Smooth muscle cell (in vitro differentiated cells): Measurements from ENCODE around the gene TRIM42. TPM values are rescaled to one million over a fixed set of nuclear protein-coding genes. Genes with fewer than 3 reads are reported as not detected.

Source experiments
- DNase-seq: peaks from one replicate; lab custom pipeline; 2025; ENCODE audit not compliant: unreplicated experiment; lab: John Stamatoyannopoulos, UW
- H2AFZ ChIP-seq: fragments of 200-600 bp; sonication (generic); 2 replicates; pipeline ENCODE4 v1.6.0; 2016; ENCODE audit warnings: antibody characterized with exemption, low read depth, mild to moderate bottlenecking
- H3F3A ChIP-seq: fragments of 200-600 bp; sonication (generic); 2 replicates; pipeline ENCODE4 v1.6.0; 2017; ENCODE audit warnings: antibody characterized with exemption, low read depth
- H3K27ac ChIP-seq: fragments of 200-600 bp; sonication (generic); 2 replicates; pipeline ENCODE4 v1.5.1; 2016; ENCODE audit warnings: low read depth, mild to moderate bottlenecking
- H3K27me3 ChIP-seq: fragments of 200-600 bp; sonication (generic); 2 replicates; pipeline ENCODE4 v1.6.1; 2016; ENCODE audit warnings: low read depth, mild to moderate bottlenecking
- H3K36me3 ChIP-seq: fragments of 200-600 bp; sonication (generic); 2 replicates; pipeline ENCODE4 v1.5.1; 2016; ENCODE audit warnings: low read depth
- H3K4me1 ChIP-seq: fragments of 200-600 bp; sonication (generic); 2 replicates; pipeline ENCODE4 v1.5.1; 2016; ENCODE audit warnings: low read depth
- H3K4me2 ChIP-seq: fragments of 200-600 bp; sonication (generic); 2 replicates; pipeline ENCODE4 v1.6.0; 2016; ENCODE audit warnings: mild to moderate bottlenecking
- H3K4me3 ChIP-seq: fragments of 200-600 bp; sonication (generic); 2 replicates; pipeline ENCODE4 v1.5.1; 2016; ENCODE audit warnings: mild to moderate bottlenecking
- H3K79me2 ChIP-seq: fragments of 200-600 bp; sonication (generic); 2 replicates; pipeline ENCODE4 v1.6.0; 2016; ENCODE audit warnings: low read depth, mild to moderate bottlenecking
- H3K9ac ChIP-seq: fragments of 200-600 bp; sonication (generic); 2 replicates; pipeline ENCODE4 v1.6.0; 2016; ENCODE audit warnings: low read depth
- H3K9me3 ChIP-seq: fragments of 200-600 bp; sonication (generic); replicated peaks from 2 replicates; pipeline ENCODE4 v1.5.1; 2016; ENCODE audit warnings: low read depth
- H4K20me1 ChIP-seq: fragments of 200-600 bp; sonication (generic); 2 replicates; pipeline ENCODE4 v1.6.0; 2016; ENCODE audit warnings: low read depth
- WGBS: methylation state at CpG from one replicate; pipeline ENCODE4 v1.1.7; 2016; ENCODE audit warnings: low lambda C conversion rate; 5-methylcytosine and 5-hydroxymethylcytosine counted together
- polyA plus RNA-seq: library from polyadenylated mRNA; unstranded; fragments of >200 nt; fragmentation: Nextera tagmentation; extraction: Ambion mirVana; gene quantifications from 2 replicates; pipeline ENCODE4 v1.2.1, GENCODE V29; 2016
- total RNA-seq: library from RNA; depleted of rRNA; stranded (reverse); fragments of >200 nt; gene quantifications from 2 replicates; pipeline ENCODE4 v1.2.3, GENCODE V29; 2014
- TF ChIP-seq, protein P1 (sequence below): fragments of 200-600 bp; sonication (generic); IDR thresholded peaks from 2 replicates; pipeline ENCODE4 v1.5.1; 2017; ENCODE audit warnings: borderline replicate concordance, mild to moderate bottlenecking, antibody characterized with exemption; ENCODE audit not compliant: insufficient read depth, poor library complexity, severe bottlenecking

TRIM42 gene
- total and polyA plus RNA-seq, 2 experiments from 2014 or later, result not detected

DNA sequence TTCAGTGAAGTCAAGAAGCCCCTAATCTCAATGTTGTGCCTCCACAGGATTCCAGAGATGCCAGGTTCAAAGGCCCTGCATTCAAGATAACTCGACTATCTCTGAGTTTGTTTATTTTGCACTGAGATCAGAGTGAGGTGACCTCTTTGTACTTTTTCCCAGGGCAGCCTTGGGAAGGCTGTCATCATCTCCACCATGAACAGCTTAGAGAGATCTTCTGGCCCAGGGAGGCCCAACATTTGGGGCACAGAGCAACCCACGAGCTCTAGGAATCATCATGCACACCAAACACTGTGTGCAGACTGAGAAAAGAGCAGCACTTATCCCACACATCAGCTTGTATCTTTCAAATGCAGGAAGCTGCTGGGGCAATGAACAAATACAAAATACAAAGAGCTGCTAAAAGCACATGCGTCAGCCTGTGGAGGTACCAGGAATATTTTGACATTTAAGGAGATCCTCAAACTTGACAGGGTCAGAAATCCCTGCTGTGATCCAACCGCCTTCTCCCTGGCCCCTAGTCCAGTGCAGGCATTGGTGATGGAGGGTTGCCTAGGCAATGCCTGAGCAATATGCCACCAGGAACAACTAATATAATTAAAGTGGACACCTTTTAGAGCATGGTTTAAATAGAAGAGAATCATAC, 33.6 kb downstream of the TRIM42 start:
- Histone ChIP-seq H3K27me3 (no peaks in the 10 kb centered on the region), H3K9me3 (no peaks in the 10 kb centered on the region), H3K9ac (no peak overlapping the region), H2AFZ (no peak overlapping the region), H3K4me1 (no peaks in the 10 kb centered on the region), H3K27ac (no peak overlapping the region), H3K4me2 (no peak overlapping the region), H3F3A (no peaks in the 10 kb centered on the region), H3K79me2 (no peaks in the 10 kb centered on the region), H3K4me3 (no peak overlapping the region), H3K36me3 (no peaks in the 10 kb centered on the region), H4K20me1 (no peaks in the 10 kb centered on the region)
- DNase-seq, result no peak
- TF ChIP-seq, protein P1, sequence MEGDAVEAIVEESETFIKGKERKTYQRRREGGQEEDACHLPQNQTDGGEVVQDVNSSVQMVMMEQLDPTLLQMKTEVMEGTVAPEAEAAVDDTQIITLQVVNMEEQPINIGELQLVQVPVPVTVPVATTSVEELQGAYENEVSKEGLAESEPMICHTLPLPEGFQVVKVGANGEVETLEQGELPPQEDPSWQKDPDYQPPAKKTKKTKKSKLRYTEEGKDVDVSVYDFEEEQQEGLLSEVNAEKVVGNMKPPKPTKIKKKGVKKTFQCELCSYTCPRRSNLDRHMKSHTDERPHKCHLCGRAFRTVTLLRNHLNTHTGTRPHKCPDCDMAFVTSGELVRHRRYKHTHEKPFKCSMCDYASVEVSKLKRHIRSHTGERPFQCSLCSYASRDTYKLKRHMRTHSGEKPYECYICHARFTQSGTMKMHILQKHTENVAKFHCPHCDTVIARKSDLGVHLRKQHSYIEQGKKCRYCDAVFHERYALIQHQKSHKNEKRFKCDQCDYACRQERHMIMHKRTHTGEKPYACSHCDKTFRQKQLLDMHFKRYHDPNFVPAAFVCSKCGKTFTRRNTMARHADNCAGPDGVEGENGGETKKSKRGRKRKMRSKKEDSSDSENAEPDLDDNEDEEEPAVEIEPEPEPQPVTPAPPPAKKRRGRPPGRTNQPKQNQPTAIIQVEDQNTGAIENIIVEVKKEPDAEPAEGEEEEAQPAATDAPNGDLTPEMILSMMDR, result no peak
- 50% methylated on average over 4 of the region's 4 CpGs for WGBS

DNA sequence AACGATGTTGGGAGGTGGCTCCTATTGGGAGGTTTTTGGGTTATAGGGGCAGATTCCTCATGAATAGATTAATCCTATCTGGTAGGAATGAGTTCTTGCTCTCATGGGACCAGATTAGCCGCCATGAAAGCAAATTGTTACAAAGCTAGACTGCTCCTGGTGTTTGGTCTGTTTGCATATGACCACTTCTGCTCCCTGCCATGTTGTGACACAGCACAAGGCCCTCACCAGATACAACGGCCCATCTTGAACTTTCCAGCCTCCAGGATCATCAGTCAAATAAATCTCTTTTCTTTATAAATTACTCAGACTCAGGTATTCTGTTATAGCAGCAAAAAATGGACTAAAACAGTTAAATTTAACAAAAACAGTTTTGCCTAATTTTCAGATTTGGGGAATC, 34.4 kb downstream of the TRIM42 start:
- Histone ChIP-seq H3K27me3 (no peaks in the 10 kb centered on the region), H3F3A (no peaks in the 10 kb centered on the region)
- WGBS, result 86% methylated on average over 3 of the region's 3 CpGs

DNA sequence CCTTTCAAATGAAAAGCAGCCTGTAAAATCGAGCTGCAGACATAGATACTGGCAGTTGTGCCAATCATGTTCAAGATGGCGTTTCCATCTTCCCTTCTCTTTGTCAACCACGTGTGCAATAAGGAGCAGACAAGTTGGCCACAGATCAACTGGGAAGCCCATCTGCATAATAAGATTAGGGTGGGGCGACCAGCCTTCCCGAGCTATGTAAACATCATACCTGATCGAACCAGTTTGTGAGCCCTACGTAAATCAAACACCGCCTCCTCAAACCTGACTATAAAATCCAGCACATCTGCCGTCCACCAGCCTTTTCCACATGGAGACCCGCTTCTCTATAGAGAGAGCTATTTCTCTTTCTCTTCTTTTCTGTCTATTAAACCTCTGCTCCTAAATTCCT, 37.2 kb downstream of the TRIM42 start:
- no peaks in the 10 kb centered on the region for H3K27me3 ChIP-seq
- no peak for DNase-seq
- H3K4me2 ChIP-seq, result no peak overlapping the region
- H3K9me3 ChIP-seq, result no peaks in the 10 kb centered on the region
- TF ChIP-seq, protein P1, result no peak
- H3F3A ChIP-seq, result no peaks in the 10 kb centered on the region
- H3K4me1 ChIP-seq, result no peaks in the 10 kb centered on the region
- no peaks in the 10 kb centered on the region for H3K36me3 ChIP-seq
- no peak overlapping the region for H2AFZ ChIP-seq
- no peaks in the 10 kb centered on the region for H4K20me1 ChIP-seq
- H3K79me2 ChIP-seq, result no peaks in the 10 kb centered on the region
- H3K27ac ChIP-seq, result no peak overlapping the region
- no peak overlapping the region for H3K4me3 ChIP-seq
- no peak overlapping the region for H3K9ac ChIP-seq
- 92% methylated on average over 10 of the region's 10 CpGs for WGBS

More for the DNA sequence above, 34.4 kb downstream of the TRIM42 start:
- H3K27ac ChIP-seq, result no peak overlapping the region
- no peak overlapping the region for H3K4me3 ChIP-seq
- no peaks in the 10 kb centered on the region for H3K4me1 ChIP-seq
- H3K4me2 ChIP-seq, result no peak overlapping the region
- no peaks in the 10 kb centered on the region for H3K9me3 ChIP-seq
- no peak overlapping the region for H2AFZ ChIP-seq
- no peaks in the 10 kb centered on the region for H3K36me3 ChIP-seq
- TF ChIP-seq, protein P1, result no peak
- H4K20me1 ChIP-seq, result no peaks in the 10 kb centered on the region
- no peak overlapping the region for H3K9ac ChIP-seq
- DNase-seq, result no peak
- H3K79me2 ChIP-seq, result no peaks in the 10 kb centered on the region

DNA sequence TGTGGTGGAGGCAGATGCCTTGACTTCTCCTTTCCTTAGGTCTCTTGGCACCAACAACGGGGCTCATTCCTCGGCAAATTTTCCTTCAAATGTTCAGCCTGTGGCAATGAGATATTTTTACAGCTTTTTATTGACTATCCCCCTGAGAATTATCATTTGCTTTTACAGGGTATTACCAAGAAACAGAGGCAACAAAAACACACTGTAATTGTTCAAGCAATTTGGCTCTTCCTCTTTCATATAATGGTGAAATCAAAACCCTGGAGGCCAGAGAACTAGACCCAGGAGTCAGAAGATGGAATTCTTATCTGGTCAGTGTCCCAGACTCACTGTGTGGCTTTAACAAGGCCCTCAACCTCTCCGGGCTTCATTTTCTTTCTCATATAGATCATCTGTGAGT, 40.1 kb downstream of the TRIM42 start:
- no peaks in the 10 kb centered on the region for H3F3A ChIP-seq
- TF ChIP-seq, protein P1, result no peak
- H3K9ac ChIP-seq, result no peak overlapping the region
- no peak overlapping the region for H3K4me3 ChIP-seq
- no peaks in the 10 kb centered on the region for H3K4me1 ChIP-seq
- no peak overlapping the region for H3K4me2 ChIP-seq
- 94% methylated on average over 3 of the region's 3 CpGs for WGBS
- no peak for DNase-seq
- H3K27ac ChIP-seq, result no peak overlapping the region
- no peaks in the 10 kb centered on the region for H3K79me2 ChIP-seq
- no peaks in the 10 kb centered on the region for H3K9me3 ChIP-seq
- no peaks in the 10 kb centered on the region for H3K27me3 ChIP-seq
- H3K36me3 ChIP-seq, result no peaks in the 10 kb centered on the region
- no peaks in the 10 kb centered on the region for H4K20me1 ChIP-seq
- no peak overlapping the region for H2AFZ ChIP-seq
